Activated naive CD4-positive, alpha-beta T cell treated with anti-CD3 and anti-CD28 coated beads for 36 hours (primary cell): ENCODE results near the gene SERPINB2. TPM values are rescaled to one million over a fixed set of nuclear protein-coding genes. Genes with fewer than 3 reads are reported as not detected.

Source experiments
- CTCF ChIA-PET: fragments of 350-600 bp; sonication (Branson Sonifier 250); formaldehyde crosslinking; loops from one replicate; lab custom pipeline; 2021; ENCODE audit warnings: antibody characterized with exemption; lab: Charles Lee
- DNase-seq: peaks from one replicate; pipeline ENCODE4 v3.0.0-alpha.2; 2020
- H3K27ac Mint-ChIP-seq: one replicate; pipeline ENCODE4 v1.8.0; 2021; ENCODE audit warnings: mild to moderate bottlenecking, mixed read lengths
- H3K27me3 Mint-ChIP-seq: one replicate; pipeline ENCODE4 v1.8.0; 2021; ENCODE audit warnings: low read depth, mixed read lengths
- H3K36me3 Mint-ChIP-seq: one replicate; pipeline ENCODE4 v1.8.0; 2021; ENCODE audit warnings: low read depth, mixed read lengths
- H3K4me1 Mint-ChIP-seq: one replicate; pipeline ENCODE4 v1.8.0; 2021; ENCODE audit warnings: low read depth, mixed read lengths
- H3K4me3 Mint-ChIP-seq: one replicate; pipeline ENCODE4 v1.8.0; 2021; ENCODE audit warnings: mild to moderate bottlenecking, moderate library complexity, mixed read lengths
- H3K9me3 Mint-ChIP-seq: one replicate; pipeline ENCODE4 v1.8.0; 2021; ENCODE audit warnings: mixed read lengths
- intact Hi-C: fragments of 100-400 bp; cut with micrococcal nuclease; formaldehyde crosslinking; loops from one replicate; pipeline ENCODE4 v1.15.1; 2023
- total RNA-seq, 2 experiments: library from RNA; stranded (reverse); gene quantifications; one replicate each; pipeline ENCODE4 v1.2.3, GENCODE V29; 2021

SERPINB2 gene
- total RNA-seq: not detected

- no peak within 1 kb of the TSS for H3K4me3 Mint-ChIP-seq
- peak; percentile 16 for DNase-seq
- peak within 1 kb of the TSS; percentile 4 for H3K27ac Mint-ChIP-seq
- H3K27me3 Mint-ChIP-seq: peaks cover 15% of the 10 kb centered on the region
- intact Hi-C loops: no loop called here
- CTCF ChIA-PET: interaction anchor here (1.7 kb wide), 1 partner anchor 49 kb away, joined by 4 read pairs; no protein-coding TSS in a partner anchor
- H3K9me3 Mint-ChIP-seq: no peaks in the 10 kb centered on the region
- H3K36me3 Mint-ChIP-seq: no peaks in the 10 kb centered on the region
- H3K4me1 Mint-ChIP-seq: peaks cover 4% of the 10 kb centered on the region
Measured at GRCh38 chr18:63887424-63887823, at the start of gene SERPINB2. Gene SERPINB2, plus strand, starts transcription at chr18:63887705. Its CDS starts 3,740 bp downstream, at chr18:63891445.

GRCh38 chr18:63843008-63843407, 44.5 kb upstream of the SERPINB2 start:
- Mint-ChIP-seq H3K9me3 (no peaks in the 10 kb centered on the region), H3K27ac (no peak overlapping the region), H3K4me3 (no peak overlapping the region), H3K36me3 (no peaks in the 10 kb centered on the region), H3K27me3 (peaks cover 13% of the 10 kb centered on the region), H3K4me1 (no peaks in the 10 kb centered on the region)
- DNase-seq: no peak
- CTCF ChIA-PET: interaction anchor here (0.7 to 5.0 kb wide), 6 partner anchors 13 to 332 kb away, joined by 3 to 46 read pairs (median 4); no protein-coding TSS in a partner anchor
- intact Hi-C loops: no loop called here

GRCh38 chr18:63844254-63844653, 43.3 kb upstream of the SERPINB2 start:
- no peaks in the 10 kb centered on the region for H3K9me3 Mint-ChIP-seq
- no peak overlapping the region for H3K27ac Mint-ChIP-seq
- CTCF ChIA-PET: interaction anchor here (0.8 to 5.0 kb wide), 6 partner anchors 20 to 333 kb away, joined by 3 to 46 read pairs (median 4); no protein-coding TSS in a partner anchor

GRCh38 chr18:63848159-63848558, 39.3 kb upstream of the SERPINB2 start:
- CTCF ChIA-PET: interaction anchor here (2.6 kb wide), 1 partner anchor 24 kb away, joined by 8 read pairs; no protein-coding TSS in a partner anchor
- H3K4me1 Mint-ChIP-seq: no peaks in the 10 kb centered on the region
- no peak for DNase-seq
- intact Hi-C loops: loop anchor here (1.0 to 5.0 kb wide), 3 partner anchors 127 to 330 kb away; no protein-coding TSS in a partner anchor
- H3K9me3 Mint-ChIP-seq: no peaks in the 10 kb centered on the region
- H3K27me3 Mint-ChIP-seq: peaks cover 14% of the 10 kb centered on the region
- no peak overlapping the region for H3K27ac Mint-ChIP-seq
- H3K4me3 Mint-ChIP-seq: no peak overlapping the region
- H3K36me3 Mint-ChIP-seq: no peaks in the 10 kb centered on the region

More at GRCh38 chr18:63844254-63844653, 43.3 kb upstream of the SERPINB2 start:
- H3K27me3 Mint-ChIP-seq: peaks cover 16% of the 10 kb centered on the region
- intact Hi-C loops: loop anchor here (1.0 to 2.0 kb wide), 2 partner anchors 93 to 326 kb away; no protein-coding TSS in a partner anchor
- no peak for DNase-seq
- H3K4me1 Mint-ChIP-seq: no peaks in the 10 kb centered on the region
- no peaks in the 10 kb centered on the region for H3K36me3 Mint-ChIP-seq
- no peak overlapping the region for H3K4me3 Mint-ChIP-seq

- Mint-ChIP-seq H3K27ac (no peak overlapping the region), H3K4me1 (no peaks in the 10 kb centered on the region), H3K9me3 (peaks cover 2% of the 10 kb centered on the region), H3K27me3 (peaks cover 9% of the 10 kb centered on the region), H3K4me3 (no peak overlapping the region), H3K36me3 (no peaks in the 10 kb centered on the region)
- intact Hi-C loops: no loop called here
- CTCF ChIA-PET: interaction anchor here (0.6 to 2.6 kb wide), 3 partner anchors 26 to 336 kb away, joined by 3 to 8 read pairs (median 5); no protein-coding TSS in a partner anchor
- DNase-seq: peak; percentile 38
Measured at GRCh38 chr18:63850020-63850419, 37.5 kb upstream of the SERPINB2 start.

GRCh38 chr18:63850636-63851035, 36.9 kb upstream of the SERPINB2 start:
- Mint-ChIP-seq H3K36me3 (no peaks in the 10 kb centered on the region), H3K4me1 (no peaks in the 10 kb centered on the region), H3K4me3 (no peak overlapping the region), H3K27me3 (peaks cover 6% of the 10 kb centered on the region), H3K27ac (no peak overlapping the region), H3K9me3 (peaks cover 3% of the 10 kb centered on the region)
- intact Hi-C loops: no loop called here
- CTCF ChIA-PET: no interaction called here
- no peak for DNase-seq

GRCh38 chr18:63858456-63858855, 29.0 kb upstream of the SERPINB2 start:
- CTCF ChIA-PET: no interaction called here

GRCh38 chr18:63859781-63860475, 27.6 kb upstream of the SERPINB2 start:
- CTCF ChIA-PET: interaction anchor here (0.7 kb wide), 1 partner anchor 1832 kb away, joined by 3 read pairs; no protein-coding TSS in a partner anchor

More at GRCh38 chr18:63858456-63858855, 29.0 kb upstream of the SERPINB2 start:
- H3K9me3 Mint-ChIP-seq: peaks cover 3% of the 10 kb centered on the region
- H3K4me1 Mint-ChIP-seq: no peaks in the 10 kb centered on the region
- H3K4me3 Mint-ChIP-seq: no peak overlapping the region
- H3K27me3 Mint-ChIP-seq: peaks cover 6% of the 10 kb centered on the region
- no peak overlapping the region for H3K27ac Mint-ChIP-seq
- DNase-seq: no peak
- H3K36me3 Mint-ChIP-seq: no peaks in the 10 kb centered on the region
- intact Hi-C loops: no loop called here

GRCh38 chr18:63860531-63860930, 27.0 kb upstream of the SERPINB2 start:
- intact Hi-C loops: no loop called here
- Mint-ChIP-seq H3K27ac (no peak overlapping the region), H3K36me3 (no peaks in the 10 kb centered on the region), H3K27me3 (peaks cover 6% of the 10 kb centered on the region), H3K4me3 (no peak overlapping the region), H3K9me3 (no peaks in the 10 kb centered on the region), H3K4me1 (no peaks in the 10 kb centered on the region)
- DNase-seq: no peak
- CTCF ChIA-PET: no interaction called here

More at GRCh38 chr18:63859781-63860475, 27.6 kb upstream of the SERPINB2 start:
- no peak overlapping the region for H3K27ac Mint-ChIP-seq
- H3K27me3 Mint-ChIP-seq: peaks cover 6% of the 10 kb centered on the region
- peaks cover 2% of the 10 kb centered on the region for H3K9me3 Mint-ChIP-seq
- intact Hi-C loops: no loop called here
- no peak for DNase-seq
- no peaks in the 10 kb centered on the region for H3K36me3 Mint-ChIP-seq
- no peaks in the 10 kb centered on the region for H3K4me1 Mint-ChIP-seq
- no peak overlapping the region for H3K4me3 Mint-ChIP-seq

GRCh38 chr18:63867368-63868125, 20.0 kb upstream of the SERPINB2 start:
- no peak for DNase-seq
- Mint-ChIP-seq H3K4me1 (no peaks in the 10 kb centered on the region), H3K36me3 (no peaks in the 10 kb centered on the region), H3K9me3 (no peaks in the 10 kb centered on the region), H3K4me3 (no peak overlapping the region), H3K27ac (no peak overlapping the region), H3K27me3 (peaks cover 8% of the 10 kb centered on the region)
- CTCF ChIA-PET: interaction anchor here (1.0 kb wide), 1 partner anchor 96 kb away, joined by 3 read pairs; no protein-coding TSS in a partner anchor
- intact Hi-C loops: no loop called here

- H3K36me3 Mint-ChIP-seq: no peaks in the 10 kb centered on the region
- DNase-seq: no peak
- CTCF ChIA-PET: no interaction called here
- H3K27me3 Mint-ChIP-seq: peaks cover 10% of the 10 kb centered on the region
- intact Hi-C loops: no loop called here
- no peaks in the 10 kb centered on the region for H3K4me1 Mint-ChIP-seq
- no peak overlapping the region for H3K27ac Mint-ChIP-seq
- no peaks in the 10 kb centered on the region for H3K9me3 Mint-ChIP-seq
- H3K4me3 Mint-ChIP-seq: no peak overlapping the region
Measured at GRCh38 chr18:63868546-63868945, 19.0 kb upstream of the SERPINB2 start.

GRCh38 chr18:63869374-63869773, 18.1 kb upstream of the SERPINB2 start:
- peaks cover 10% of the 10 kb centered on the region for H3K27me3 Mint-ChIP-seq
- no peaks in the 10 kb centered on the region for H3K4me1 Mint-ChIP-seq
- intact Hi-C loops: no loop called here
- H3K27ac Mint-ChIP-seq: no peak overlapping the region
- CTCF ChIA-PET: no interaction called here
- H3K36me3 Mint-ChIP-seq: no peaks in the 10 kb centered on the region
- no peak for DNase-seq
- H3K9me3 Mint-ChIP-seq: no peaks in the 10 kb centered on the region
- no peak overlapping the region for H3K4me3 Mint-ChIP-seq
